Heart right ventricle (tissue), 16 donors: ENCODE data around the gene LDLRAP1. TPM values are rescaled to one million over a fixed set of nuclear protein-coding genes. Genes with fewer than 3 reads are reported as not detected.

Experiments
- ATAC-seq, 8 donors: fragments of 200-7000 bp; cut with Tn5 transposase; one replicate each; pipeline ENCODE4 v1.9.1; 2020; ENCODE audit warnings: mild to moderate bottlenecking in 8 of 8, moderate library complexity in 8 of 8, moderate number of reproducible peaks in 1 of 8
- DNase-seq, 2 donors: peaks; one replicate each; pipeline ENCODE4 v3.0.0-alpha.2; 2020
- H3K27ac ChIP-seq, 10 donors: fragments of 200-600 bp; sonication (generic) in 2 of 10; one replicate each; pipeline versions ENCODE4 v1.5.0 to v1.8.0; 2020 to 2022; ENCODE audit warnings: mild to moderate bottlenecking in 3 of 10
- H3K27me3 ChIP-seq, 7 donors: fragments of 200-600 bp; one replicate each; pipeline ENCODE4 v1.8.0; 2021 to 2022; ENCODE audit warnings: mild to moderate bottlenecking in 2 of 7
- H3K36me3 ChIP-seq, 9 donors: fragments of 200-600 bp; sonication (generic) in 1 of 9; one replicate each; pipeline versions ENCODE4 v1.5.0 to v1.8.0; 2020 to 2022; ENCODE audit warnings: mild to moderate bottlenecking in 2 of 9
- H3K4me1 ChIP-seq, 9 donors: fragments of 200-600 bp; sonication (generic) in 1 of 9; one replicate each; pipeline versions ENCODE4 v1.5.0 to v1.8.0; 2020 to 2022; ENCODE audit warnings: mild to moderate bottlenecking in 4 of 9
- H3K4me3 ChIP-seq, 10 donors: fragments of 200-600 bp; sonication (generic) in 2 of 10; one replicate each; pipeline versions ENCODE4 v1.5.0 to v1.8.0; 2020 to 2022; ENCODE audit warnings: mild to moderate bottlenecking in 7 of 10, moderate library complexity in 2 of 10
- H3K9me3 ChIP-seq, 11 donors: fragments of 200-600 bp in 10 of 11; sonication (generic) in 2 of 11; one replicate each; pipeline versions ENCODE4 v1.5.0 to v1.8.0; 2013 to 2022; ENCODE audit warnings: mild to moderate bottlenecking in 2 of 11, control low read depth in 1 of 11, moderate library complexity in 1 of 11
- WGBS, 2 donors: extraction: QIAGEN DNeasy Blood & Tissue Kit; methylation state at CpG; one replicate each; pipeline ENCODE4 v1.1.7; 2013; ENCODE audit warnings: inconsistent platforms in 1 of 2; 5-methylcytosine and 5-hydroxymethylcytosine counted together
- intact Hi-C, 10 donors: fragments of 100-400 bp; cut with DNase I; formaldehyde crosslinking; loops; one replicate each; pipeline versions ENCODE4 v1.11.1 to v1.14.2; 2022
- polyA plus RNA-seq, 2 donors: library from polyadenylated mRNA; stranded (reverse); fragments of 200-250 nt; gene quantifications; one replicate each; pipeline ENCODE4 v1.2.3, GENCODE V29; 2013
- total RNA-seq, 10 donors: library from RNA; stranded (reverse); fragmentation: NEBNext Ultra II Directional in 3 of 10; extraction: Animal tissue kit (Norgen Biotek cat#: 25700) in 3 of 10; gene quantifications; one replicate each; pipeline versions ENCODE4 v1.2.1 to v1.2.4, GENCODE V29; 2021 to 2023
- TF ChIP-seq, protein P1 (sequence below), 9 donors: fragments of 200-600 bp; sonication (generic) in 2 of 9; IDR thresholded peaks; one replicate each; pipeline versions ENCODE4 v1.5.0 to v1.8.0; 2021 to 2022; ENCODE audit warnings: antibody characterized with exemption in 9 of 9, mild to moderate bottlenecking in 5 of 9, moderate library complexity in 1 of 9
- donor health status: Arrhythmogenic right ventricular cardiomyopathy.
- donor health status: ischemic (EF 13 %, LVEDD 7.1; RV severe dilation, severe dysfunction).
- donor health status: healthy with polysubstance abuse.
- donor health status: DM: no; HTN: yes; CAD: no.
- donor health status: DM: no; HTN: no; CAD: no.
- donor health status: ischemic (EF 25% LVEDD 6.9; RV normal size, moderate dysfunction).
- donor health status: ischemic (EF 25% LVEDD 5.7; RV mildly dilated, moderate dysfunction).
- donor health status: healthy.
- donor health status: DM: yes; HTN: yes; CAD: no.
- donor health status: Ischemic cardiomyopathy.
- donor health status: ischemic (EF 35%, LVEDD 5.7; RV mildly dilated, moderate dysfunction).
- donor health status: nonischemic (EF 11% LVEDD 7.7; RV severe dilation, severe dysfunction).
- donor health status: DM: yes; HTN: yes; CAD: no.
- donor health status: PGD.
- donor health status: ischemic (EF 29% LVEDD 5.4; RV normal size, mild dysfunction).
- donor health status: nonischemic (EF 23%, LVEDD 6.1; RV moderate dilation, normal function).

LDLRAP1 gene
- total and polyA plus RNA-seq, 12 donors: 8.5 to 16.1 (median 10.3) TPM

- H3K4me3 ChIP-seq: no peak overlapping the region
- peaks cover 25 to 88% (median 79%) of the 10 kb centered on the region in 9 donors for H3K4me1 ChIP-seq
- 87 to 88% methylated on average over 11 of the region's 11 CpGs for WGBS, 2 donors
- no peak for ATAC-seq
- no peaks in the 10 kb centered on the region for H3K27me3 ChIP-seq
- H3K36me3 ChIP-seq: peaks cover 0 to 35% (median 0%) of the 10 kb centered on the region in 9 donors
- intact Hi-C loops: no loop called here
- H3K9me3 ChIP-seq: no peaks in the 10 kb centered on the region
- no peak for DNase-seq
- TF ChIP-seq, protein P1, sequence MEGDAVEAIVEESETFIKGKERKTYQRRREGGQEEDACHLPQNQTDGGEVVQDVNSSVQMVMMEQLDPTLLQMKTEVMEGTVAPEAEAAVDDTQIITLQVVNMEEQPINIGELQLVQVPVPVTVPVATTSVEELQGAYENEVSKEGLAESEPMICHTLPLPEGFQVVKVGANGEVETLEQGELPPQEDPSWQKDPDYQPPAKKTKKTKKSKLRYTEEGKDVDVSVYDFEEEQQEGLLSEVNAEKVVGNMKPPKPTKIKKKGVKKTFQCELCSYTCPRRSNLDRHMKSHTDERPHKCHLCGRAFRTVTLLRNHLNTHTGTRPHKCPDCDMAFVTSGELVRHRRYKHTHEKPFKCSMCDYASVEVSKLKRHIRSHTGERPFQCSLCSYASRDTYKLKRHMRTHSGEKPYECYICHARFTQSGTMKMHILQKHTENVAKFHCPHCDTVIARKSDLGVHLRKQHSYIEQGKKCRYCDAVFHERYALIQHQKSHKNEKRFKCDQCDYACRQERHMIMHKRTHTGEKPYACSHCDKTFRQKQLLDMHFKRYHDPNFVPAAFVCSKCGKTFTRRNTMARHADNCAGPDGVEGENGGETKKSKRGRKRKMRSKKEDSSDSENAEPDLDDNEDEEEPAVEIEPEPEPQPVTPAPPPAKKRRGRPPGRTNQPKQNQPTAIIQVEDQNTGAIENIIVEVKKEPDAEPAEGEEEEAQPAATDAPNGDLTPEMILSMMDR (IDR thresholded peaks at IDR 0.05): no peak
- H3K27ac ChIP-seq: peak overlapping the region in 2 of 10 donors; percentile 10 to 49
Measured at GRCh38 chr1:25553749-25554429, 10.5 kb downstream of the LDLRAP1 start.

- WGBS, 2 donors: 96% methylated on average over 3 of the region's 3 CpGs
Measured at GRCh38 chr1:25554430-25554780, 11.0 kb downstream of the LDLRAP1 start.

DNA sequence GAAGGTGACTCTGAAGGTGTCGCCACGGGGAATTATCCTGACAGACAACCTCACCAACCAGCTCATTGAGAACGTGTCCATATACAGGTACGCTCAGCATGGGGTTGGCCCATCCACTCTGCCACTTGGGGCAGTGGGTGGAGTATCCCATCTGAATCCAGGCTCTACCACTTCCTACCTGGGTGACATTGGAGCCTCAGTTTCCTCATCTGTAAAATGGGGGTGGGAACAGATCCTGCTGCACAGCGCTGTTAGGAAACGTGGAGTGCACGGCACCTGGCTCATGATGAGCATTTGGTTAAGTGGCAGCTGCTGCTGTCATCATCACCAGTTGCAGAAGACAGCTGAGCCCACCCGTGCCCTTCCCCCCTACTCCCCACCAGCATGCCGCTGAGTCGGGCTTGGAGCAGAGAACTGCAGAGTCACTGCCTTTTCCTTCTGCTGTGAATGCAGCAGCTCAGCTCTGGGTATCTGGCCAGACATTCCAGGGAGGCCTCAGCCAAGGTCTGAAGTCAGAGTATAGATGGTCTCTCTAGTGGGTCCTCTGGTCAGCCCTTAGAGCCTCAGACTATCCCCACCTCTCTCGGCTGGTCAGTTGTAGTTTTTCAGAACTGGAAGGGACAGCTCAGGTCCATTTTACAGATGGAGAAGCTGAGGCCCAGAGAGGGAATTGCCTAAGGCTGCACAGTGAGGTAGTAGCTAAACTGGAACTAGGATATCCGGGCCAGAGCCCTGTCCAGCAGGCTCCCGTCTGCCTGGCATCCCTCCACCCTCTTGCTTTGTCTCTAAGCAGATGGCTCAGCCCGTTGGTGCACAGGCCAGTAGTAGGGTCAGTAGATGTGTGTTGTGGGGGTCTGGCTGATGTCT lies 11.7 kb downstream of the LDLRAP1 start:
- Histone ChIP-seq H3K27me3 (no peaks in the 10 kb centered on the region), H3K9me3 (no peaks in the 10 kb centered on the region), H3K36me3 (peaks cover 0 to 47% (median 3%) of the 10 kb centered on the region in 9 donors), H3K4me1 (peaks cover 15 to 88% (median 78%) of the 10 kb centered on the region in 9 donors), H3K4me3 (no peak overlapping the region), H3K27ac (no peak overlapping the region)
- intact Hi-C loops: no loop called here
- DNase-seq (no peak), ATAC-seq (no peak)
- TF ChIP-seq, protein P1 (IDR thresholded peaks at IDR 0.05): no peak
- WGBS, 2 donors: 87 to 90% methylated on average over 14 of the region's 14 CpGs

More at GRCh38 chr1:25554430-25554780, 11.0 kb downstream of the LDLRAP1 start:
- peaks cover 21 to 88% (median 78%) of the 10 kb centered on the region in 9 donors for H3K4me1 ChIP-seq
- H3K27me3 ChIP-seq: no peaks in the 10 kb centered on the region
- H3K27ac ChIP-seq: peak overlapping the region in 1 of 10 donors; percentile 10
- H3K36me3 ChIP-seq: peaks cover 0 to 40% (median under 1%) of the 10 kb centered on the region in 9 donors
- intact Hi-C loops: no loop called here
- H3K4me3 ChIP-seq: no peak overlapping the region
- TF ChIP-seq, protein P1 (IDR thresholded peaks at IDR 0.05): no peak
- DNase-seq (no peak), ATAC-seq (no peak)
- H3K9me3 ChIP-seq: no peaks in the 10 kb centered on the region

DNA sequence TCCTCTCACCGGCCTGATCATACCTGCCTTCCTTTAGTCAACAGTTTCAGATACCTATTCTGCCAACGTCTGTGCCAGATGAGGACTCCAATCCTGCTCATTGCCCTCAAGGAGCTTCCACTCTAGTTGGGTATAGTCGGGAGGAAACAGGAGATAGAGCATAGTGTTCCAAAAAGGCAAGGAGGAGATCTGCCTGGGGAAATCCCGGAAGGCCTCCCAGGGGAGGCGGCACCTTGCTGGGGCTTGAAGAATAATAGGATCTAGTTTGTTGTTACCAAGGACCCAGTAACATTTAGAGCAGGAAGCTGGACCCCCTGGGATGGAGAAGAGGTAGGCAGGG lies 12.3 kb downstream of the LDLRAP1 start:
- TF ChIP-seq, protein P1 (IDR thresholded peaks at IDR 0.05): no peak
- Histone ChIP-seq H3K27me3 (no peaks in the 10 kb centered on the region), H3K4me3 (no peak overlapping the region), H3K4me1 (peaks cover 8 to 88% (median 78%) of the 10 kb centered on the region in 9 donors), H3K36me3 (peaks cover 0 to 53% (median 3%) of the 10 kb centered on the region in 9 donors), H3K9me3 (no peaks in the 10 kb centered on the region), H3K27ac (peak overlapping the region in 1 of 10 donors; percentile 36)
- WGBS, 2 donors: 91 to 92% methylated on average over 5 of the region's 5 CpGs
- intact Hi-C loops: no loop called here
- no peak for DNase-seq
- ATAC-seq: no peak
